ENCODE results near the gene LLGL2.

Gene LLGL2

GRCh38 chr17:75481194-75482068 is 44.1 kb upstream of the LLGL2 start:
- H3K27ac ChIP-seq = no peak overlapping the region

GRCh38 chr17:75482098-75482942 is 43.2 kb upstream of the LLGL2 start:
- TF ChIP-seq CTCF (conservative IDR thresholded peaks at IDR 0.05) (no peak), ZFX (IDR thresholded peaks at IDR 0.05) (no peak)
- H3K27ac ChIP-seq = no peak overlapping the region

More at GRCh38 chr17:75481194-75482068, 44.1 kb upstream of the LLGL2 start:
- TF ChIP-seq ZFX (IDR thresholded peaks at IDR 0.05) (no peak), CTCF (conservative IDR thresholded peaks at IDR 0.05) (no peak)

GRCh38 chr17:75485688-75486087 is 39.8 kb upstream of the LLGL2 start:
- no peak overlapping the region for H3K27ac ChIP-seq
- no peak for TF ChIP-seq CTCF (conservative IDR thresholded peaks at IDR 0.05)
- no peak for TF ChIP-seq ZFX (IDR thresholded peaks at IDR 0.05)

- TF ChIP-seq CTCF (conservative IDR thresholded peaks at IDR 0.05) (no peak), ZFX (IDR thresholded peaks at IDR 0.05) (no peak)
- no peak overlapping the region for H3K27ac ChIP-seq
Measured at GRCh38 chr17:75486151-75486550, 39.3 kb upstream of the LLGL2 start.

- TF ChIP-seq CTCF (conservative IDR thresholded peaks at IDR 0.05) = no peak
- TF ChIP-seq ZFX (IDR thresholded peaks at IDR 0.05) = no peak
- no peak overlapping the region for H3K27ac ChIP-seq
Measured at GRCh38 chr17:75486951-75487350, 38.5 kb upstream of the LLGL2 start.

- H3K27ac ChIP-seq = no peak overlapping the region
Measured at GRCh38 chr17:75487351-75488070, 38.0 kb upstream of the LLGL2 start.

More at GRCh38 chr17:75487351-75488070, 38.0 kb upstream of the LLGL2 start:
- TF ChIP-seq ZFX (IDR thresholded peaks at IDR 0.05) (no peak), CTCF (conservative IDR thresholded peaks at IDR 0.05) (no peak)
